ENCODE results near the gene C1QTNF5.

GRCh38 chr11:119343726-119344125 is 3.0 kb upstream of the C1QTNF5 start:
- TF ChIP-seq CTCF (IDR thresholded peaks at IDR 0.05) = no peak
- TF ChIP-seq EZH2 (IDR thresholded peaks at IDR 0.05) = no peak
